ENCODE data around the gene SIGLECL1.
"Not testable (repeated sequence)": the region's sequence is repeated elsewhere in the genome, so short reads cannot be mapped to it uniquely, and the experiment has no call there.

Gene SIGLECL1

GRCh38 chr19:51250786-51251467 is at the start of gene SIGLECL1:
Gene SIGLECL1, plus strand, starts transcription at chr19:51251080. Its CDS starts 12,993 bp downstream, at chr19:51264073.
- DNase-seq (ENCODE audit: low read depth in 2 of 2), result no peak

GRCh38 chr19:51201712-51202111 is 49.2 kb upstream of the SIGLECL1 start:
- no peak for DNase-seq (ENCODE audit: low read depth in 2 of 2)

- DNase-seq (ENCODE audit: low read depth in 2 of 2), result no peak
Observed at GRCh38 chr19:51203916-51204315, 47.0 kb upstream of the SIGLECL1 start.

GRCh38 chr19:51204321-51204720 is 46.6 kb upstream of the SIGLECL1 start:
- DNase-seq (ENCODE audit: low read depth in 2 of 2), result no peak

- no peak for DNase-seq (ENCODE audit: low read depth in 2 of 2)
Observed at GRCh38 chr19:51207747-51208146, 43.1 kb upstream of the SIGLECL1 start.

- no peak for DNase-seq (ENCODE audit: low read depth in 2 of 2)
Observed at GRCh38 chr19:51210191-51210784, 40.6 kb upstream of the SIGLECL1 start.

GRCh38 chr19:51210874-51211361 is 40.0 kb upstream of the SIGLECL1 start:
- not testable (repeated sequence) for DNase-seq (ENCODE audit: low read depth in 2 of 2)

- no peak for DNase-seq (ENCODE audit: low read depth in 2 of 2)
Observed at GRCh38 chr19:51211833-51212232, 39.0 kb upstream of the SIGLECL1 start.

GRCh38 chr19:51219307-51219706 is 31.6 kb upstream of the SIGLECL1 start:
- DNase-seq (ENCODE audit: low read depth in 2 of 2), result no peak

GRCh38 chr19:51219971-51220370 is 30.9 kb upstream of the SIGLECL1 start:
- DNase-seq (ENCODE audit: low read depth in 2 of 2), result no peak

GRCh38 chr19:51220996-51221395 is 29.9 kb upstream of the SIGLECL1 start:
- DNase-seq (ENCODE audit: low read depth in 2 of 2), result no peak

GRCh38 chr19:51224163-51224641 is 26.7 kb upstream of the SIGLECL1 start:
- DNase-seq (ENCODE audit: low read depth in 2 of 2), result no peak

GRCh38 chr19:51224898-51225393 is 25.9 kb upstream of the SIGLECL1 start, which contains the start of gene CD33:
Gene CD33, plus strand, starts transcription at chr19:51225080. Its CDS starts 39 bp downstream, at chr19:51225119.
- not testable (repeated sequence) for DNase-seq (ENCODE audit: low read depth in 2 of 2)

- DNase-seq (ENCODE audit: low read depth in 2 of 2), result no peak
Observed at GRCh38 chr19:51226067-51226466, 24.8 kb upstream of the SIGLECL1 start.

- DNase-seq (ENCODE audit: low read depth in 2 of 2), result no peak
Observed at GRCh38 chr19:51227326-51227725, 23.6 kb upstream of the SIGLECL1 start.

- no peak for DNase-seq (ENCODE audit: low read depth in 2 of 2)
Observed at GRCh38 chr19:51227966-51228365, 22.9 kb upstream of the SIGLECL1 start.

GRCh38 chr19:51240866-51241265 is 10.0 kb upstream of the SIGLECL1 start:
- DNase-seq (ENCODE audit: low read depth in 2 of 2), result no peak

GRCh38 chr19:51242881-51243630 is 7.8 kb upstream of the SIGLECL1 start:
- DNase-seq (ENCODE audit: low read depth in 2 of 2), result no peak

- no peak for DNase-seq (ENCODE audit: low read depth in 2 of 2)
Observed at GRCh38 chr19:51246164-51246552, 4.7 kb upstream of the SIGLECL1 start.

- no peak for DNase-seq (ENCODE audit: low read depth in 2 of 2)
Observed at GRCh38 chr19:51247972-51248590, 2.8 kb upstream of the SIGLECL1 start.

GRCh38 chr19:51251468-51251820 is 564 bp downstream of the SIGLECL1 start:
- no peak for DNase-seq (ENCODE audit: low read depth in 2 of 2)

All from stimulated activated CD4-positive, alpha-beta T cell treated with anti-CD3 and anti-CD28 coated beads, Interleukin-1b, Interleukin-23, amount 100 ng/mL, for 1 hour (primary cell).